SK-N-SH treated with all-trans-retinoic acid at 6 μM for 48 hours (cell line): ENCODE measurements around the gene UBA1.

ENCODE experiments used
- ATAC-seq: fragments of 200-7000 bp; cut with Tn5 transposase; 3 replicates; pipeline ENCODE4 v1.9.1; 2020; ENCODE audit warnings: mild to moderate bottlenecking, moderate library complexity
- ARNTL ChIP-seq: fragments of 450-650 bp; formaldehyde crosslinking; IDR thresholded peaks from 2 replicates; pipeline ENCODE4 v1.5.0; 2020; ENCODE audit warnings: low read depth, mild to moderate bottlenecking, moderate library complexity, borderline replicate concordance
- BACH2 ChIP-seq: fragments of 250-450 bp; sonication (Bioruptor Pico); IDR thresholded peaks from 2 replicates; pipeline ENCODE4 v1.9.0; 2021; ENCODE audit warnings: mild to moderate bottlenecking, borderline replicate concordance
- CSDC2 ChIP-seq: fragments of 250-450 bp; sonication (Bioruptor Pico); IDR thresholded peaks from 2 replicates; pipeline ENCODE4 v1.5.0; 2020; ENCODE audit warnings: mild to moderate bottlenecking, moderate library complexity
- ESRRG ChIP-seq: fragments of 250-450 bp; sonication (Bioruptor Pico); IDR thresholded peaks from 2 replicates; pipeline ENCODE4 v1.6.1; 2021; ENCODE audit warnings: mild to moderate bottlenecking
- GLIS3 ChIP-seq: fragments of 250-450 bp; sonication (Bioruptor Pico); IDR thresholded peaks from 2 replicates; pipeline ENCODE4 v1.5.0; 2020; ENCODE audit warnings: mild to moderate bottlenecking, moderate library complexity
- ISL1 ChIP-seq: fragments of 250-450 bp; sonication (Bioruptor Pico); IDR thresholded peaks from 2 replicates; pipeline ENCODE4 v2.1.2; 2022; ENCODE audit warnings: mild to moderate bottlenecking, moderate library complexity
- OSR1 ChIP-seq: fragments of 250-450 bp; sonication (Bioruptor Pico); IDR thresholded peaks from 2 replicates; pipeline ENCODE4 v1.8.0; 2022; ENCODE audit warnings: moderate library complexity, mild to moderate bottlenecking, inconsistent platforms
- PPARA ChIP-seq: fragments of 250-450 bp; sonication (Bioruptor Pico); IDR thresholded peaks from 2 replicates; pipeline ENCODE4 v1.5.0; 2020; ENCODE audit warnings: mild to moderate bottlenecking, borderline replicate concordance
- RARB ChIP-seq: fragments of 250-450 bp; sonication (Bioruptor Pico); IDR thresholded peaks from 2 replicates; pipeline ENCODE4 v1.8.0; 2021; ENCODE audit warnings: mild to moderate bottlenecking, moderate library complexity
- SNAI2 ChIP-seq: fragments of 250-450 bp; sonication (Bioruptor Pico); IDR thresholded peaks from 2 replicates; pipeline ENCODE4 v1.5.0; 2020; ENCODE audit warnings: mild to moderate bottlenecking, moderate library complexity
- TCF4 ChIP-seq: fragments of 250-450 bp; sonication (Bioruptor Pico); IDR thresholded peaks from 2 replicates; pipeline ENCODE4 v1.8.0; 2021; ENCODE audit warnings: mild to moderate bottlenecking, moderate library complexity, borderline replicate concordance
- TOX ChIP-seq: fragments of 250-450 bp; sonication (Bioruptor Pico); IDR thresholded peaks from 2 replicates; pipeline ENCODE4 v1.8.0; 2021; ENCODE audit warnings: mild to moderate bottlenecking, moderate library complexity, borderline replicate concordance
- ZC3H10 ChIP-seq: fragments of 250-450 bp; sonication (Bioruptor Pico); IDR thresholded peaks from 2 replicates; pipeline ENCODE4 v1.5.1; 2021; ENCODE audit warnings: mild to moderate bottlenecking, moderate library complexity
- ZFP3 ChIP-seq: fragments of 250-450 bp; sonication (Bioruptor Pico); IDR thresholded peaks from 2 replicates; pipeline ENCODE4 v1.5.0; 2020; ENCODE audit warnings: mild to moderate bottlenecking, moderate library complexity
- ZFP30 ChIP-seq: fragments of 450-650 bp; formaldehyde crosslinking; IDR thresholded peaks from 2 replicates; pipeline ENCODE4 v1.5.0; 2022; ENCODE audit warnings: mild to moderate bottlenecking, moderate library complexity
- ZNF8 ChIP-seq: fragments of 450-650 bp; formaldehyde crosslinking; IDR thresholded peaks from 2 replicates; pipeline ENCODE4 v1.5.0; 2020; ENCODE audit warnings: mild to moderate bottlenecking, moderate library complexity
- TF ChIP-seq, protein P1 (sequence below): fragments of 250-450 bp; sonication (Bioruptor Pico); IDR thresholded peaks from 2 replicates; pipeline ENCODE4 v1.5.0; 2020; ENCODE audit warnings: mild to moderate bottlenecking, moderate library complexity
- TF ChIP-seq, protein P2 (sequence below): fragments of 250-450 bp; sonication (Bioruptor Pico); IDR thresholded peaks from 2 replicates; pipeline ENCODE4 v1.5.1; 2021; ENCODE audit warnings: mild to moderate bottlenecking, moderate library complexity
- TF ChIP-seq, protein P3 (sequence below): fragments of 250-450 bp; sonication (Bioruptor Pico); IDR thresholded peaks from 2 replicates; pipeline ENCODE4 v1.8.0; 2020; ENCODE audit warnings: mild to moderate bottlenecking, moderate library complexity, borderline replicate concordance
- TF ChIP-seq, protein P4 (sequence below): fragments of 250-450 bp; sonication (Bioruptor Pico); IDR thresholded peaks from 2 replicates; pipeline ENCODE4 v1.5.1; 2020; ENCODE audit warnings: low read depth, mild to moderate bottlenecking, moderate library complexity

Gene UBA1

DNA sequence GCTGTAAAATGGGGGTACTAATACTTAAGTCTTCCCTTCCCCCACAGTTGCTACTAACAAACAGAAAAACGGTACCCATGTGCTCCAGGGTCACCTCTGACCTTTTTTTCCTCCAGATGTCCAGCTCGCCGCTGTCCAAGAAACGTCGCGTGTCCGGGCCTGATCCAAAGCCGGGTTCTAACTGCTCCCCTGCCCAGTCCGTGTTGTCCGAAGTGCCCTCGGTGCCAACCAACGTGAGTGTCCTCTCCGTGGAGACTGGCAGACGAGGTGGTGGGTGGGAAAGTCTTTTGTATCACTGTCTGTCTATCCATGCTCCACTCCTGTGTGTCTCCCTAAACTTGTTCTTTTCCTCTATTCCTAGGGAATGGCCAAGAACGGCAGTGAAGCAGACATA lies 5.1 kb downstream of the UBA1 start:
- TF ChIP-seq ZNF8 (CRISPR knock-in tag) (no peak), ARNTL (CRISPR knock-in tag) (no peak), PPARA (CRISPR knock-in tag) (no peak), CSDC2 (CRISPR knock-in tag) (no peak)
- no peak for ATAC-seq

DNA sequence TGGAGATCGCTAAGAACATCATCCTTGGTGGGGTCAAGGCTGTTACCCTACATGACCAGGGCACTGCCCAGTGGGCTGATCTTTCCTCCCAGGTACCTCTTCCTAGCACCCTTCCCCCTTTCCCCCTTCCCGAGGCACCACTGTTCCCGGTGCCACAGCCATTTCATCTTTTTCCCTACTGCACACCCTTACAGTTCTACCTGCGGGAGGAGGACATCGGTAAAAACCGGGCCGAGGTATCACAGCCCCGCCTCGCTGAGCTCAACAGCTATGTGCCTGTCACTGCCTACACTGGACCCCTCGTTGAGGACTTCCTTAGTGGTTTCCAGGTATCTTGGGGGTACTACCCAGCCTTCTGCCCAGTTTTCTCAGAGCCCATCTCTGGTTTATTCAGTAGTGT lies 5.7 kb downstream of the UBA1 start:
- TF ChIP-seq BACH2 (no peak), SNAI2 (no peak)
- no peak for ATAC-seq

DNA sequence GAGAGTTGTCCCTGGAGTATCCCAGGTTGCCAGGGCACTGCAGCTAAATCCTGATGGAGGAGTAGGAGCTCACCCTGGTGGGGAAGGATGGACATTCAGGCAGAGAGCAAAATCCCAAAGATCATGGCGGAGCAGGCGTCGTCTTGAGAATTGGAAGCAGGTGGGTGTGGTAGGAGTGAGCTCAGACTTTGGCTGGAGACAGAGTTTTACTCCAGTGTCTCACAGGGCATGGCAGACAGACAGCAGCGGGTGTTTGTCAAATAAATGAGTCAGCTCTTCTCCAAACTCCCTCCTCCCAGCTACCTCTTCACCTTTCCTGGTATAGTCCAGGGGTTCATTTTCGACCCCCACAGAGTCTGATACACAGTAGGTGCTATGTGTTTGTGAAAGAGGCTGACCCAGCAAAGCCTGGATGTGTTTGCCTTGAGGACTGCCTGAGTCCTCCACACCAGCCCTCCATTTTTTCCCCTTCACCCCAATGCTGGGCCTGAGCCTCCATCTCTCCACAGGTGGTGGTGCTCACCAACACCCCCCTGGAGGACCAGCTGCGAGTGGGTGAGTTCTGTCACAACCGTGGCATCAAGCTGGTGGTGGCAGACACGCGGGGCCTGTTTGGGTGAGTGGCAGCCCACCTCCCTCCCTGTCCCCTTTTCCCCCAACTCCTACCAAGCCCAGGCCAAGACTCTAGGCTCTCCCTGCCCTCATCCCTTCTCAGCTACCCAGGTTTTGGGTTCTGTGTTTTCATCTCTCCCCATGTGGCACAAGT lies 6.9 kb downstream of the UBA1 start:
- no peak for TF ChIP-seq ZC3H10
- TF ChIP-seq RARB (CRISPR knock-in tag): no peak
- TF ChIP-seq ISL1 (CRISPR knock-in tag): no peak
- TF ChIP-seq ZFP30 (CRISPR knock-in tag): no peak
- no peak for TF ChIP-seq PPARA (CRISPR knock-in tag)
- TF ChIP-seq, protein P1, sequence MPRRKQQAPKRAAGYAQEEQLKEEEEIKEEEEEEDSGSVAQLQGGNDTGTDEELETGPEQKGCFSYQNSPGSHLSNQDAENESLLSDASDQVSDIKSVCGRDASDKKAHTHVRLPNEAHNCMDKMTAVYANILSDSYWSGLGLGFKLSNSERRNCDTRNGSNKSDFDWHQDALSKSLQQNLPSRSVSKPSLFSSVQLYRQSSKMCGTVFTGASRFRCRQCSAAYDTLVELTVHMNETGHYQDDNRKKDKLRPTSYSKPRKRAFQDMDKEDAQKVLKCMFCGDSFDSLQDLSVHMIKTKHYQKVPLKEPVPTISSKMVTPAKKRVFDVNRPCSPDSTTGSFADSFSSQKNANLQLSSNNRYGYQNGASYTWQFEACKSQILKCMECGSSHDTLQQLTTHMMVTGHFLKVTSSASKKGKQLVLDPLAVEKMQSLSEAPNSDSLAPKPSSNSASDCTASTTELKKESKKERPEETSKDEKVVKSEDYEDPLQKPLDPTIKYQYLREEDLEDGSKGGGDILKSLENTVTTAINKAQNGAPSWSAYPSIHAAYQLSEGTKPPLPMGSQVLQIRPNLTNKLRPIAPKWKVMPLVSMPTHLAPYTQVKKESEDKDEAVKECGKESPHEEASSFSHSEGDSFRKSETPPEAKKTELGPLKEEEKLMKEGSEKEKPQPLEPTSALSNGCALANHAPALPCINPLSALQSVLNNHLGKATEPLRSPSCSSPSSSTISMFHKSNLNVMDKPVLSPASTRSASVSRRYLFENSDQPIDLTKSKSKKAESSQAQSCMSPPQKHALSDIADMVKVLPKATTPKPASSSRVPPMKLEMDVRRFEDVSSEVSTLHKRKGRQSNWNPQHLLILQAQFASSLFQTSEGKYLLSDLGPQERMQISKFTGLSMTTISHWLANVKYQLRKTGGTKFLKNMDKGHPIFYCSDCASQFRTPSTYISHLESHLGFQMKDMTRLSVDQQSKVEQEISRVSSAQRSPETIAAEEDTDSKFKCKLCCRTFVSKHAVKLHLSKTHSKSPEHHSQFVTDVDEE (CRISPR knock-in tag): no peak
- TF ChIP-seq ZFP3 (CRISPR knock-in tag): no peak
- no peak for TF ChIP-seq TCF4 (CRISPR knock-in tag)
- no peak for TF ChIP-seq OSR1 (CRISPR knock-in tag)
- TF ChIP-seq ZNF8 (CRISPR knock-in tag): no peak
- ATAC-seq: peak; percentile 37; the same call in 2 of the 3 replicates

DNA sequence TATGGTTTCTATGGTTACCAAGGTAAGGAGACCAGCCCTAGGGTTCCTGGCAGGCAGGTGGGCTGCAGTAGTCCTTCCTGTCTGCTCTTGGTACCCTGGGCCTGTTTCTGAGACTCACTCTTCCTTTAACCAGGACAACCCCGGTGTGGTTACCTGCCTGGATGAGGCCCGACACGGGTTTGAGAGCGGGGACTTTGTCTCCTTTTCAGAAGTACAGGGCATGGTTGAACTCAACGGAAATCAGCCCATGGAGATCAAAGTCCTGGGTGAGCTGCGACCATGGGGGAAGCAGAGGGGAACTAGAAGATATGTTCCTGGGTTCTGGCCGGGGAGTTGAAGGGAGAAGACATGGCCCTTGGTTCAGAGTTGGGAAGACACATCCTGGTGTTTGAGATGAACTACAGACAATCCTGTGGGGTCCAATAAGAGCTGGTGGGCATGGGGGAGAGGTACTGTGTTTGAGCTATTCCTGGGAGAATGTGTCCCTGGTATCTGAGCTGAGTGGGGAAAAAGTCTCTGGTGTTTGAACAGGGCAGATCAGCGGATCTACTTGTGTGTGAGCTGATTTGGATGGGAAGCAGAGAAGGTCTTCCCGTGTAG lies 7.8 kb downstream of the UBA1 start:
- ATAC-seq: no peak
- no peak for TF ChIP-seq TOX (CRISPR knock-in tag)
- TF ChIP-seq, protein P1 (CRISPR knock-in tag): no peak
- TF ChIP-seq, protein P2, sequence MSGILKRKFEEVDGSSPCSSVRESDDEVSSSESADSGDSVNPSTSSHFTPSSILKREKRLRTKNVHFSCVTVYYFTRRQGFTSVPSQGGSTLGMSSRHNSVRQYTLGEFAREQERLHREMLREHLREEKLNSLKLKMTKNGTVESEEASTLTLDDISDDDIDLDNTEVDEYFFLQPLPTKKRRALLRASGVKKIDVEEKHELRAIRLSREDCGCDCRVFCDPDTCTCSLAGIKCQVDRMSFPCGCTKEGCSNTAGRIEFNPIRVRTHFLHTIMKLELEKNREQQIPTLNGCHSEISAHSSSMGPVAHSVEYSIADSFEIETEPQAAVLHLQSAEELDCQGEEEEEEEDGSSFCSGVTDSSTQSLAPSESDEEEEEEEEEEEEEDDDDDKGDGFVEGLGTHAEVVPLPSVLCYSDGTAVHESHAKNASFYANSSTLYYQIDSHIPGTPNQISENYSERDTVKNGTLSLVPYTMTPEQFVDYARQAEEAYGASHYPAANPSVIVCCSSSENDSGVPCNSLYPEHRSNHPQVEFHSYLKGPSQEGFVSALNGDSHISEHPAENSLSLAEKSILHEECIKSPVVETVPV: no peak
- TF ChIP-seq GLIS3 (CRISPR knock-in tag): no peak
- TF ChIP-seq, protein P3, sequence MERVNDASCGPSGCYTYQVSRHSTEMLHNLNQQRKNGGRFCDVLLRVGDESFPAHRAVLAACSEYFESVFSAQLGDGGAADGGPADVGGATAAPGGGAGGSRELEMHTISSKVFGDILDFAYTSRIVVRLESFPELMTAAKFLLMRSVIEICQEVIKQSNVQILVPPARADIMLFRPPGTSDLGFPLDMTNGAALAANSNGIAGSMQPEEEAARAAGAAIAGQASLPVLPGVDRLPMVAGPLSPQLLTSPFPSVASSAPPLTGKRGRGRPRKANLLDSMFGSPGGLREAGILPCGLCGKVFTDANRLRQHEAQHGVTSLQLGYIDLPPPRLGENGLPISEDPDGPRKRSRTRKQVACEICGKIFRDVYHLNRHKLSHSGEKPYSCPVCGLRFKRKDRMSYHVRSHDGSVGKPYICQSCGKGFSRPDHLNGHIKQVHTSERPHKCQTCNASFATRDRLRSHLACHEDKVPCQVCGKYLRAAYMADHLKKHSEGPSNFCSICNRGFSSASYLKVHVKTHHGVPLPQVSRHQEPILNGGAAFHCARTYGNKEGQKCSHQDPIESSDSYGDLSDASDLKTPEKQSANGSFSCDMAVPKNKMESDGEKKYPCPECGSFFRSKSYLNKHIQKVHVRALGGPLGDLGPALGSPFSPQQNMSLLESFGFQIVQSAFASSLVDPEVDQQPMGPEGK (CRISPR knock-in tag): no peak
- no peak for TF ChIP-seq ESRRG (CRISPR knock-in tag)
- TF ChIP-seq, protein P4, sequence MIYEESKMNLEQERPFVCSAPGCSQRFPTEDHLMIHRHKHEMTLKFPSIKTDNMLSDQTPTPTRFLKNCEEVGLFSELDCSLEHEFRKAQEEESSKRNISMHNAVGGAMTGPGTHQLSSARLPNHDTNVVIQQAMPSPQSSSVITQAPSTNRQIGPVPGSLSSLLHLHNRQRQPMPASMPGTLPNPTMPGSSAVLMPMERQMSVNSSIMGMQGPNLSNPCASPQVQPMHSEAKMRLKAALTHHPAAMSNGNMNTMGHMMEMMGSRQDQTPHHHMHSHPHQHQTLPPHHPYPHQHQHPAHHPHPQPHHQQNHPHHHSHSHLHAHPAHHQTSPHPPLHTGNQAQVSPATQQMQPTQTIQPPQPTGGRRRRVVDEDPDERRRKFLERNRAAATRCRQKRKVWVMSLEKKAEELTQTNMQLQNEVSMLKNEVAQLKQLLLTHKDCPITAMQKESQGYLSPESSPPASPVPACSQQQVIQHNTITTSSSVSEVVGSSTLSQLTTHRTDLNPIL (CRISPR knock-in tag): no peak
- TF ChIP-seq ZNF8 (CRISPR knock-in tag): no peak
- TF ChIP-seq TCF4 (CRISPR knock-in tag): no peak
- TF ChIP-seq CSDC2 (CRISPR knock-in tag): no peak
- no peak for TF ChIP-seq ISL1 (CRISPR knock-in tag)
- TF ChIP-seq ZFP3 (CRISPR knock-in tag): no peak
- TF ChIP-seq OSR1 (CRISPR knock-in tag): no peak
- TF ChIP-seq ZFP30 (CRISPR knock-in tag): no peak
